ENCODE results near the gene DAPK3. TPM values are rescaled to one million over a fixed set of nuclear protein-coding genes. Genes with fewer than 3 reads are reported as not detected.

Gene DAPK3
- polyA plus RNA-seq, 2 of the 4 experiments (the other 2 are of a cell fraction), result 33.0 to 54.9 TPM

DNA sequence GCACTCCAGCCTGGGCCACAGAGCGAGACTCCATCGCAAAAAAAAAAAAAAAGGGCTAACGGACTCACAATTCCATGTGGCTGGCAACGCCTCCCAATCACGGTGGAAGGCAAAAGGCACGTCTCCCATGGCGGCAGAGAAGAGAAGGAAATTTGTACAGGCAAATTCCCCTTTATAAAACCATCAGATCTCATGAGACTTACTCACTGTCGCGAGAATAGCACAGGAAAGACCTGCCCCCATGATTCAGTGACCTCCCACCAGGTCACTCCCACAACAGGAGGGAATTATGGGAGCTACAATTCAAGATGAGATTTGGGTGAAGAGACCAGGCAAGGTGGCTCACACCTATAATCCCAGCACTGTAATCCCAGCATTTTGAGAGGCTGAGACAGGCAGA lies 56.7 kb downstream of the DAPK3 start (continued):
- TF ChIP-seq, protein P1, sequence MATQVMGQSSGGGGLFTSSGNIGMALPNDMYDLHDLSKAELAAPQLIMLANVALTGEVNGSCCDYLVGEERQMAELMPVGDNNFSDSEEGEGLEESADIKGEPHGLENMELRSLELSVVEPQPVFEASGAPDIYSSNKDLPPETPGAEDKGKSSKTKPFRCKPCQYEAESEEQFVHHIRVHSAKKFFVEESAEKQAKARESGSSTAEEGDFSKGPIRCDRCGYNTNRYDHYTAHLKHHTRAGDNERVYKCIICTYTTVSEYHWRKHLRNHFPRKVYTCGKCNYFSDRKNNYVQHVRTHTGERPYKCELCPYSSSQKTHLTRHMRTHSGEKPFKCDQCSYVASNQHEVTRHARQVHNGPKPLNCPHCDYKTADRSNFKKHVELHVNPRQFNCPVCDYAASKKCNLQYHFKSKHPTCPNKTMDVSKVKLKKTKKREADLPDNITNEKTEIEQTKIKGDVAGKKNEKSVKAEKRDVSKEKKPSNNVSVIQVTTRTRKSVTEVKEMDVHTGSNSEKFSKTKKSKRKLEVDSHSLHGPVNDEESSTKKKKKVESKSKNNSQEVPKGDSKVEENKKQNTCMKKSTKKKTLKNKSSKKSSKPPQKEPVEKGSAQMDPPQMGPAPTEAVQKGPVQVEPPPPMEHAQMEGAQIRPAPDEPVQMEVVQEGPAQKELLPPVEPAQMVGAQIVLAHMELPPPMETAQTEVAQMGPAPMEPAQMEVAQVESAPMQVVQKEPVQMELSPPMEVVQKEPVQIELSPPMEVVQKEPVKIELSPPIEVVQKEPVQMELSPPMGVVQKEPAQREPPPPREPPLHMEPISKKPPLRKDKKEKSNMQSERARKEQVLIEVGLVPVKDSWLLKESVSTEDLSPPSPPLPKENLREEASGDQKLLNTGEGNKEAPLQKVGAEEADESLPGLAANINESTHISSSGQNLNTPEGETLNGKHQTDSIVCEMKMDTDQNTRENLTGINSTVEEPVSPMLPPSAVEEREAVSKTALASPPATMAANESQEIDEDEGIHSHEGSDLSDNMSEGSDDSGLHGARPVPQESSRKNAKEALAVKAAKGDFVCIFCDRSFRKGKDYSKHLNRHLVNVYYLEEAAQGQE (IDR thresholded peaks at IDR 0.05), result peak; percentile 63

DNA sequence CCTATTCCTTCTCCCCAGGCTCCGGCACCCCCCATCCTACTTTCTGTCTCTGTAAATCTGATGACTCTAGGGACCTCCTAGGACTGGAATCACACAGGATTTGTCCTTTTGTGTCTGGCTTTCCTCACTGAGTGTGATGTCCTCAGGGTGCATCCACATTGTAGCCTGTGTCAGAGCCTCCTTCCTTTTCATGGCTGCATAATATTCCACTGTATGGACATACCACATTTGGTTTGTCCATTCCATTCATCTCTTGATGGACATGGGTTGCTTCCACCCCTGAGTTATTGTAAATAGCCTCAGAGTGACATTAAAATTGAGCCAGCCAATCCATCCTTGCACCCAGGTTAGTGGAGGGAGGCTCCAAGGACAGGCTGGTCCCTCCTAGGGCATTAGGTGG lies 60.8 kb downstream of the DAPK3 start:
- no peak overlapping the region for H3K4me2 ChIP-seq
- 86% methylated on average over 1 of the region's 1 CpG for WGBS (ENCODE audit: missing lambda C conversion rate)
- no peak overlapping the region for H3K4me3 ChIP-seq
- DNase-seq (ENCODE audit: low read depth in 1 of 2, low spot score in 1 of 2), result no peak
- no peak overlapping the region for H3K27ac ChIP-seq
- no peak for ATAC-seq
- FAIRE-seq, result no peak
- POLR2A ChIA-PET, result no interaction called here
- H3K4me1 ChIP-seq, result no peaks in the 10 kb centered on the region
- CTCF ChIA-PET, result interaction anchor here (1.3 kb wide), 1 partner anchor 88 kb away, joined by 3 read pairs; no protein-coding TSS in a partner anchor
- H3K9me3 ChIP-seq, result peaks cover 8% of the 10 kb centered on the region
- no peak for TF ChIP-seq CBX8 (IDR thresholded peaks at IDR 0.05)
- TF ChIP-seq TP53 (CRISPR knock-in tag; IDR thresholded peaks at IDR 0.05), result no peak
- no peak for TF ChIP-seq SREBF2 (IDR thresholded peaks at IDR 0.05)
- TF ChIP-seq, protein P2, sequence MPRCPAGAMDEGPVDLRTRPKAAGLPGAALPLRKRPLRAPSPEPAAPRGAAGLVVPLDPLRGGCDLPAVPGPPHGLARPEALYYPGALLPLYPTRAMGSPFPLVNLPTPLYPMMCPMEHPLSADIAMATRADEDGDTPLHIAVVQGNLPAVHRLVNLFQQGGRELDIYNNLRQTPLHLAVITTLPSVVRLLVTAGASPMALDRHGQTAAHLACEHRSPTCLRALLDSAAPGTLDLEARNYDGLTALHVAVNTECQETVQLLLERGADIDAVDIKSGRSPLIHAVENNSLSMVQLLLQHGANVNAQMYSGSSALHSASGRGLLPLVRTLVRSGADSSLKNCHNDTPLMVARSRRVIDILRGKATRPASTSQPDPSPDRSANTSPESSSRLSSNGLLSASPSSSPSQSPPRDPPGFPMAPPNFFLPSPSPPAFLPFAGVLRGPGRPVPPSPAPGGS (IDR thresholded peaks at IDR 0.05), result no peak
- TF ChIP-seq, protein P3, sequence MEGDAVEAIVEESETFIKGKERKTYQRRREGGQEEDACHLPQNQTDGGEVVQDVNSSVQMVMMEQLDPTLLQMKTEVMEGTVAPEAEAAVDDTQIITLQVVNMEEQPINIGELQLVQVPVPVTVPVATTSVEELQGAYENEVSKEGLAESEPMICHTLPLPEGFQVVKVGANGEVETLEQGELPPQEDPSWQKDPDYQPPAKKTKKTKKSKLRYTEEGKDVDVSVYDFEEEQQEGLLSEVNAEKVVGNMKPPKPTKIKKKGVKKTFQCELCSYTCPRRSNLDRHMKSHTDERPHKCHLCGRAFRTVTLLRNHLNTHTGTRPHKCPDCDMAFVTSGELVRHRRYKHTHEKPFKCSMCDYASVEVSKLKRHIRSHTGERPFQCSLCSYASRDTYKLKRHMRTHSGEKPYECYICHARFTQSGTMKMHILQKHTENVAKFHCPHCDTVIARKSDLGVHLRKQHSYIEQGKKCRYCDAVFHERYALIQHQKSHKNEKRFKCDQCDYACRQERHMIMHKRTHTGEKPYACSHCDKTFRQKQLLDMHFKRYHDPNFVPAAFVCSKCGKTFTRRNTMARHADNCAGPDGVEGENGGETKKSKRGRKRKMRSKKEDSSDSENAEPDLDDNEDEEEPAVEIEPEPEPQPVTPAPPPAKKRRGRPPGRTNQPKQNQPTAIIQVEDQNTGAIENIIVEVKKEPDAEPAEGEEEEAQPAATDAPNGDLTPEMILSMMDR (IDR thresholded peaks at IDR 0.05), result no peak
- TF ChIP-seq, protein P4, sequence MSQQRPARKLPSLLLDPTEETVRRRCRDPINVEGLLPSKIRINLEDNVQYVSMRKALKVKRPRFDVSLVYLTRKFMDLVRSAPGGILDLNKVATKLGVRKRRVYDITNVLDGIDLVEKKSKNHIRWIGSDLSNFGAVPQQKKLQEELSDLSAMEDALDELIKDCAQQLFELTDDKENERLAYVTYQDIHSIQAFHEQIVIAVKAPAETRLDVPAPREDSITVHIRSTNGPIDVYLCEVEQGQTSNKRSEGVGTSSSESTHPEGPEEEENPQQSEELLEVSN (IDR thresholded peaks at IDR 0.05; ENCODE audit: borderline replicate concordance, low read depth), result no peak

Small RNA genes lying within 50 kb of the gene (small RNA-seq; reads per million reads assigned to genes)
- gene RN7SL202P, result 0 to 2.1 (median 0) reads per million in 6 experiments
- 10.7 to 53.6 (median 35.6) reads per million in 6 experiments for gene SNORD37

Other genes starting within 250 kb of the DAPK3 start
- 5.5 and 6.9 TPM in 2 replicates for gene APBA3, start 209.4 kb downstream of the DAPK3 start, polyA plus RNA-seq (2011; rRNA removed)
- 8.7 to 10.0 TPM (median 9.8 TPM) in 3 replicates for gene APBA3, start 209.4 kb downstream of the DAPK3 start, polyA plus RNA-seq (2017; fragmentation: RNase III; extraction: RNeasy Plus Mini Kit Qiagen cat#74134 plus additional on column Dnase treatment)
- gene MRPL54, start 208.4 kb downstream of the DAPK3 start, polyA plus RNA-seq (2011; rRNA removed), result 27.1 and 30.8 TPM in 2 replicates
- 45.3 to 48.9 TPM (median 47.5 TPM) in 3 replicates for gene MRPL54, start 208.4 kb downstream of the DAPK3 start, polyA plus RNA-seq (2017; fragmentation: RNase III; extraction: RNeasy Plus Mini Kit Qiagen cat#74134 plus additional on column Dnase treatment)
- not detected in 2 replicates for gene RAX2, start 198.9 kb downstream of the DAPK3 start, polyA plus RNA-seq (2011; rRNA removed)
- not detected in 3 replicates for gene RAX2, start 198.9 kb downstream of the DAPK3 start, polyA plus RNA-seq (2017; fragmentation: RNase III; extraction: RNeasy Plus Mini Kit Qiagen cat#74134 plus additional on column Dnase treatment)
- 0.12 and 0.13 TPM in 2 replicates for gene MATK, start 184.7 kb downstream of the DAPK3 start, polyA plus RNA-seq (2011; rRNA removed)
- 0.25 to 0.45 TPM (median 0.32 TPM) in 3 replicates for gene MATK, start 184.7 kb downstream of the DAPK3 start, polyA plus RNA-seq (2017; fragmentation: RNase III; extraction: RNeasy Plus Mini Kit Qiagen cat#74134 plus additional on column Dnase treatment)
- gene ZFR2, start 102.1 kb downstream of the DAPK3 start, polyA plus RNA-seq (2011; rRNA removed), result 0.14 and 0.16 TPM in 2 replicates
- gene ZFR2, start 102.1 kb downstream of the DAPK3 start, polyA plus RNA-seq (2017; fragmentation: RNase III; extraction: RNeasy Plus Mini Kit Qiagen cat#74134 plus additional on column Dnase treatment), result 0.30 to 0.45 TPM (median 0.39 TPM) in 3 replicates
- gene ATCAY, start 90.4 kb downstream of the DAPK3 start, polyA plus RNA-seq (2011; rRNA removed), result 0.04 and 0.06 TPM in 2 replicates
- 0.03 to 0.24 TPM in 2 of 3 replicates, not detected in the other for gene ATCAY, start 90.4 kb downstream of the DAPK3 start, polyA plus RNA-seq (2017; fragmentation: RNase III; extraction: RNeasy Plus Mini Kit Qiagen cat#74134 plus additional on column Dnase treatment)
- gene NMRK2, start 38.0 kb downstream of the DAPK3 start, polyA plus RNA-seq (2011; rRNA removed), result not detected in 2 replicates
- gene NMRK2, start 38.0 kb downstream of the DAPK3 start, polyA plus RNA-seq (2017; fragmentation: RNase III; extraction: RNeasy Plus Mini Kit Qiagen cat#74134 plus additional on column Dnase treatment), result not detected in 3 replicates
- gene EEF2, start 14.4 kb upstream of the DAPK3 start, polyA plus RNA-seq (2011; rRNA removed), result 526 and 680 TPM in 2 replicates
- gene EEF2, start 14.4 kb upstream of the DAPK3 start, polyA plus RNA-seq (2017; fragmentation: RNase III; extraction: RNeasy Plus Mini Kit Qiagen cat#74134 plus additional on column Dnase treatment), result 971 to 1,113 TPM (median 999 TPM) in 3 replicates
- gene PIAS4, start 36.6 kb upstream of the DAPK3 start, polyA plus RNA-seq (2011; rRNA removed), result 4.5 and 5.2 TPM in 2 replicates
- gene PIAS4, start 36.6 kb upstream of the DAPK3 start, polyA plus RNA-seq (2017; fragmentation: RNase III; extraction: RNeasy Plus Mini Kit Qiagen cat#74134 plus additional on column Dnase treatment), result 10.6 to 12.8 TPM (median 11.3 TPM) in 3 replicates
- 2.2 and 2.3 TPM in 2 replicates for gene ZBTB7A, start 95.8 kb upstream of the DAPK3 start, polyA plus RNA-seq (2011; rRNA removed)
- 10.2 to 11.6 TPM (median 11.4 TPM) in 3 replicates for gene ZBTB7A, start 95.8 kb upstream of the DAPK3 start, polyA plus RNA-seq (2017; fragmentation: RNase III; extraction: RNeasy Plus Mini Kit Qiagen cat#74134 plus additional on column Dnase treatment)
- 40.4 and 41.7 TPM in 2 replicates for gene MAP2K2, start 153.0 kb upstream of the DAPK3 start, polyA plus RNA-seq (2011; rRNA removed)
- gene MAP2K2, start 153.0 kb upstream of the DAPK3 start, polyA plus RNA-seq (2017; fragmentation: RNase III; extraction: RNeasy Plus Mini Kit Qiagen cat#74134 plus additional on column Dnase treatment), result 98.5 to 116 TPM (median 115 TPM) in 3 replicates
- 0.05 and 0.07 TPM in 2 replicates for gene CREB3L3, start 182.5 kb upstream of the DAPK3 start, polyA plus RNA-seq (2011; rRNA removed)
- gene CREB3L3, start 182.5 kb upstream of the DAPK3 start, polyA plus RNA-seq (2017; fragmentation: RNase III; extraction: RNeasy Plus Mini Kit Qiagen cat#74134 plus additional on column Dnase treatment), result 0.05 to 0.20 TPM (median 0.08 TPM) in 3 replicates
- 10.2 and 11.7 TPM in 2 replicates for gene SIRT6, start 211.5 kb upstream of the DAPK3 start, polyA plus RNA-seq (2011; rRNA removed)
- gene SIRT6, start 211.5 kb upstream of the DAPK3 start, polyA plus RNA-seq (2017; fragmentation: RNase III; extraction: RNeasy Plus Mini Kit Qiagen cat#74134 plus additional on column Dnase treatment), result 20.2 to 22.6 TPM (median 21.6 TPM) in 3 replicates
- gene ANKRD24, start 211.6 kb upstream of the DAPK3 start, polyA plus RNA-seq (2011; rRNA removed), result 0.12 and 0.28 TPM in 2 replicates
- 0.28 to 0.54 TPM (median 0.36 TPM) in 3 replicates for gene ANKRD24, start 211.6 kb upstream of the DAPK3 start, polyA plus RNA-seq (2017; fragmentation: RNase III; extraction: RNeasy Plus Mini Kit Qiagen cat#74134 plus additional on column Dnase treatment)